ENCODE results near the gene CEP250.
A peak's percentile ranks its signal among the peaks of the same experiment; 100 is the strongest.
"Not testable (repeated sequence)": the region's sequence is repeated elsewhere in the genome, so short reads cannot be mapped to it uniquely, and the experiment has no call there.

Gene CEP250

DNA sequence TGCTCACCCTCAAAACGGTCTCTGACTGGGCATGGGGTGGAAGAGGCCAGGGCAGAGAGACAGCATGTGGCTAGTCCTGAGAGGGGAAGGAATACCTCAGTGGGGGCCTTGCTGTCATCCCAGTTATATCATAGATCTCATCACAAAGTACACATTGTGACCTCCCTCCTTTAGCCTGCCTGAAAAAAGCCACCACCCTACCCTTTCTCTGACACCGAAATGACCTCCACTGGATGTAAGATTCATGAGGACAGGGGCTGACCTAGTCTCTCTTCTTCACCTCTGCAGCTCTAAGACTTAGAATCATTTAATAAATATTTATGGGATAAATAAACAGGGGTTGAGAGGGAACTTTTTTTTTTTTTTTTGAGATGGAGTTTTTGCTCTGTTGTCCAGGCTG, 74.2 kb downstream of the CEP250 start, which contains the start of gene C20orf173:
C20orf173 (minus strand) TSS at position 101 of the 400 bp plus-strand sequence. CDS start 279 bp downstream, outside the sequence.
- in situ Hi-C loops (cut with HindIII; ENCODE audit: low sequenced_read_pairs) = no loop called here
- no peak within 1 kb of the TSS for H3K4me3 ChIP-seq (ENCODE audit: low read depth, low read length)
- DNase-seq (ENCODE audit: low read depth, low spot score) = no peak
- TF ChIP-seq, protein P1, sequence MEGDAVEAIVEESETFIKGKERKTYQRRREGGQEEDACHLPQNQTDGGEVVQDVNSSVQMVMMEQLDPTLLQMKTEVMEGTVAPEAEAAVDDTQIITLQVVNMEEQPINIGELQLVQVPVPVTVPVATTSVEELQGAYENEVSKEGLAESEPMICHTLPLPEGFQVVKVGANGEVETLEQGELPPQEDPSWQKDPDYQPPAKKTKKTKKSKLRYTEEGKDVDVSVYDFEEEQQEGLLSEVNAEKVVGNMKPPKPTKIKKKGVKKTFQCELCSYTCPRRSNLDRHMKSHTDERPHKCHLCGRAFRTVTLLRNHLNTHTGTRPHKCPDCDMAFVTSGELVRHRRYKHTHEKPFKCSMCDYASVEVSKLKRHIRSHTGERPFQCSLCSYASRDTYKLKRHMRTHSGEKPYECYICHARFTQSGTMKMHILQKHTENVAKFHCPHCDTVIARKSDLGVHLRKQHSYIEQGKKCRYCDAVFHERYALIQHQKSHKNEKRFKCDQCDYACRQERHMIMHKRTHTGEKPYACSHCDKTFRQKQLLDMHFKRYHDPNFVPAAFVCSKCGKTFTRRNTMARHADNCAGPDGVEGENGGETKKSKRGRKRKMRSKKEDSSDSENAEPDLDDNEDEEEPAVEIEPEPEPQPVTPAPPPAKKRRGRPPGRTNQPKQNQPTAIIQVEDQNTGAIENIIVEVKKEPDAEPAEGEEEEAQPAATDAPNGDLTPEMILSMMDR (IDR thresholded peaks at IDR 0.05; ENCODE audit: low read depth, low read length) = no peak

DNA sequence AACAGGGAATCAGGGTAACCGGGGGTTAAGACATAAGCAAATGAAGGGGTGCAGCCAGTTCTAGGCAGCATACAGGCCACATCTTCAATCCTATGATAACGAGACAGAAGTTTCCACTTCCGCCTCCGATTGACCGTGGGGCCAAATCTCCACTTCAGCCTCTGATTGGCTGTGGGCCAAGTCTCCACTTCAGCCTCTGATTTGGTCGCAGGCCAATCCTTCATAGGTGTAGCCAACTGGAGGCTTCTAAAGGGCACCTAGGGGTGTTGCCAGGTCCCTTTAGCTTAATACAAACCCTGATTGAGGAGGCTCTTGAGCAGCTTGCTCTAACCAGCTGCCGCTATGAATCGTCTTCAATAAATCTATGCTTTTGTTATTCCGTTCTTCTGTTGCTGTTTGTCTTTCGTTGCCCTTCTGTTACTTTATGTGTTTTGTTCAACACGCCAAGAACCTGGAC, 84.4 kb downstream of the CEP250 start:
- TF ChIP-seq, protein P1 (IDR thresholded peaks at IDR 0.05; ENCODE audit: low read depth, low read length) = no peak
- in situ Hi-C loops (cut with HindIII; ENCODE audit: low sequenced_read_pairs) = no loop called here
- DNase-seq (ENCODE audit: low read depth, low spot score) = no peak
- H3K4me3 ChIP-seq (ENCODE audit: low read depth, low read length) = no peak overlapping the region

DNA sequence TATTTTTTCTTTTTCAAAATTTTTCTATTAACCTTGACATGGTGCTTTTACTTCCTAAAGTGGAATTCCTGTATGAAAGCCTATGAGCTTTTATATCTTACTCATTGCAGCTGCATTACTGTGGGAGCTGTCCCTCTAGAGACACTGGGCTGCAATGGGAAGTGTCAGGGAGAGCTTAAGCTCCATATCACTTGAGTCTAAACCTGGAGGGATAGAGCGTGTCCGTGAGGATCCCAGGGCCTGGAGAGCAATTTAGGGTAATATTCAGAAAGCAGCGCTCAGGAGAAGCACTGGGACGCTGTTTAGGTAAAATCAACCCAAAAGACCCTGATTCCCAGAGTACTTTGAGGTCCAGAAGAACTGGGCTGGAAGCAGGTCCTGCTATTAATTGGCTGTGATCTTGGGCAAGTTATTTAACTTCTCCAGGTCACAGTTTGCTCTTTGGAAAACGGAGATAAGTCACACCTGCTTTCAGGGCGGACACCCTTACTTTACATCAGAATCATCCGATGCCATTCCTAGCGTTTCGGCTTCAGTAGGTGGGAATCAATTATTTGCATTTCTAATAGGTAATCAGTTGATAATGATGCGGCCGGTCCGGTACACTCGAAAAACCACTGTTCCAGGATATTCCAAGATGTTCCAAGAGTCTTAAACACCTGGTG, 85.9 kb downstream of the CEP250 start:
- TF ChIP-seq, protein P1 (IDR thresholded peaks at IDR 0.05; ENCODE audit: low read depth, low read length) = no peak
- in situ Hi-C loops (cut with HindIII; ENCODE audit: low sequenced_read_pairs) = no loop called here
- H3K4me3 ChIP-seq (ENCODE audit: low read depth, low read length) = peak overlapping the region; percentile 76
- DNase-seq (ENCODE audit: low read depth, low spot score) = no peak

DNA sequence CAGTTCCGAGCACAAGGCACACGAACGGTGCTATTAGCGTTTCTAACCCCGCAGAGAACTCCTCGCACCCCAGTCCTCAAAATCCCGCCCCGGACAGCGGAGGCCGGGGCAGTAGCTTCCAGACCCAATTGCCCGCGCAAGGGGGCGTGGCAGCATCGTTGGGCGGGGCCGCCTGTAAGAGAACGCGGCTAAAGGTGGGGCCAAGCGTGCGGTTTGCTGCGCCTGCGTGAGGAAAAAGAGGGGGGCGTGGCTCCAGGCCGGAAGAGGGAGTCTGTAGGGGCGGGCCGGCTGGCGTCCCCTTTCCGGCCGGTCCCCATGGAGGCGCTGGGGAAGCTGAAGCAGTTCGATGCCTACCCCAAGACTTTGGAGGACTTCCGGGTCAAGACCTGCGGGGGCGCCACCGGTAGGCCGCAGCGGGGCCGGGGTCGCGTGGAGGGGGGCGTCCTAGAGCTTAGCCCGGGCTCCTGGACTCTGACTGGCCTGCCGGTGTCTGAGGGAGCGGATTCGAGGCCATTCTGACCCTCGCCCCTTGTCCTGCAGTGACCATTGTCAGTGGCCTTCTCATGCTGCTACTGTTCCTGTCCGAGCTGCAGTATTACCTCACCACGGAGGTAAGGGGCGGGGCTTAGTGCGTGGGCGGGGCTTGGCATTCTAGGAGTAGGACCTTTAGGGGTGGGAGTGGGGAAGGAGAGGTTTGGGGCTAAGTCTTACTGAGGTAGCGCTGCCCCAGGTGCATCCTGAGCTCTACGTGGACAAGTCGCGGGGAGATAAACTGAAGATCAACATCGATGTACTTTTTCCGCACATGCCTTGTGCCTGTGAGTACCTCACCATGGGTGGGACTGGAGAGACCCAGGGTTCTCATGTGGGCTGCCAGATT, 86.6 kb downstream of the CEP250 start, which contains the start of gene ERGIC3:
ERGIC3 (plus strand) TSS at position 296 of the 880 bp plus-strand sequence; CDS start at position 316, 20 bp downstream.
- peak; percentile 96 for DNase-seq (ENCODE audit: low read depth, low spot score)
- H3K4me3 ChIP-seq (ENCODE audit: low read depth, low read length) = peak within 1 kb of the TSS; percentile 76
- TF ChIP-seq, protein P1 (IDR thresholded peaks at IDR 0.05; ENCODE audit: low read depth, low read length) = no peak
- in situ Hi-C loops (cut with HindIII; ENCODE audit: low sequenced_read_pairs) = no loop called here

DNA sequence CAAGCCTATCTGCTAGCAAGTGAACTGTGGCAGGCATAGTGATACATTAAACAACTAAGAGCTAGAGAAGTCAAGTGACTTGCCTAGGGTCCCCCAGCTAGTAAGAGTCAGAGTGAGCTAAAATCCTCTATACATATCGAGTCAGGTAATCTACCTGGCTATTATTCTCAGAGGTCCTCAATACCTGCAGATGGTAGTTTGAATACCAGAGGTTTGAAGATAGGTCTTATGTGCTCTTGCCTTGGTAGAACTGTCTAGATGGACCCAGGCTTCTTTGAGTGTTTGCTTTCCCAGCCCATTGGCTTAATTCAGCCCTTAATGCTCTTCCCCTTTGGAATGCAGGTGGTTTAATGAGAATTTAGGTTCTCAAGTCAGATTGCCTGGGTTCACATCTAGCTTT, 87.6 kb downstream of the CEP250 start:
- in situ Hi-C loops (cut with HindIII; ENCODE audit: low sequenced_read_pairs) = no loop called here
- no peak for DNase-seq (ENCODE audit: low read depth, low spot score)
- H3K4me3 ChIP-seq (ENCODE audit: low read depth, low read length) = no peak overlapping the region
- TF ChIP-seq, protein P1 (IDR thresholded peaks at IDR 0.05; ENCODE audit: low read depth, low read length) = no peak

DNA sequence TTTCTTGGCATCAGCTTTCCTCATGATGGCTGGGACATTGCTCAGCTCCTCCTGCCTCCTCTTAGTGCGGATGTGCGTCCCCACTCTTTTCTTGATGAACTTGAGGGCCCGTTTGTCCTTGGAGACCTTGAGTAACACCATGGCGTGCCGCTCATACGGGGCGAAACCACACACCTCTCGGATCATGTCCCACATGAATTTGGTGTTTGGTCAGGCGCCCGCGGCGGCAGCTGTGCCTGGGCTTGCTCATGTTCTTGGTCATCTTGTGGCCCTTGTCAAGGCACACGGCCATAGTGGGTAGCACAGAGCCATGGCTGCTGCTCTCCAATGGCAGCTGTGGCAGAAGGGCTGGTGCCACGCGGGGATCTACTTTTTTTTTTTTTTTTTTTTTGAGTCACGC, 89.0 kb downstream of the CEP250 start:
- H3K4me3 ChIP-seq (ENCODE audit: low read depth, low read length) = no peak overlapping the region
- in situ Hi-C loops (cut with HindIII; ENCODE audit: low sequenced_read_pairs) = no loop called here
- TF ChIP-seq, protein P1 (IDR thresholded peaks at IDR 0.05; ENCODE audit: low read depth, low read length) = no peak
- DNase-seq (ENCODE audit: low read depth, low spot score) = no peak

DNA sequence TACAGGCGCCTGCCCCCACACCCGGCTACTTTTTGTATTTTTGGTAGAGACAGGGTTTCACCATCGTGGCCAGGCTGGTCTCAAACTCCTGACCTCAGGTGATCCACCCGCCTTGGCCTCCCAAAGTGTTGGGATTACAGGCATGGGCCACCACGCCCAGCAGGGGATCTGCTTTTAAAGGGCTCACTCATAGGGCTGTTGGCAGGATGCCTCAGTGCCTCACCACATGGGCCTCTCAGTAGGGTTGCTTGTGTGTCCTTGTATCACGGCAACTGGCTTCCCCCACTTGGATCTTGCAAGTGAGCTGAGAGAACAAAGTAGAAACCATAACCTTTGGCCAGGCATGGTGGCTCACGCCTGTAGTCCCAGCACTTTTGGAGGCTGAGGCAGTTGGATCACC, 89.5 kb downstream of the CEP250 start:
- in situ Hi-C loops (cut with HindIII; ENCODE audit: low sequenced_read_pairs); H3K4me3 ChIP-seq (ENCODE audit: low read depth, low read length): not testable (repeated sequence)
- DNase-seq (ENCODE audit: low read depth, low spot score) = peak; percentile 68
